Measurements from ENCODE around the gene CALD1.

CALD1 gene

DNA sequence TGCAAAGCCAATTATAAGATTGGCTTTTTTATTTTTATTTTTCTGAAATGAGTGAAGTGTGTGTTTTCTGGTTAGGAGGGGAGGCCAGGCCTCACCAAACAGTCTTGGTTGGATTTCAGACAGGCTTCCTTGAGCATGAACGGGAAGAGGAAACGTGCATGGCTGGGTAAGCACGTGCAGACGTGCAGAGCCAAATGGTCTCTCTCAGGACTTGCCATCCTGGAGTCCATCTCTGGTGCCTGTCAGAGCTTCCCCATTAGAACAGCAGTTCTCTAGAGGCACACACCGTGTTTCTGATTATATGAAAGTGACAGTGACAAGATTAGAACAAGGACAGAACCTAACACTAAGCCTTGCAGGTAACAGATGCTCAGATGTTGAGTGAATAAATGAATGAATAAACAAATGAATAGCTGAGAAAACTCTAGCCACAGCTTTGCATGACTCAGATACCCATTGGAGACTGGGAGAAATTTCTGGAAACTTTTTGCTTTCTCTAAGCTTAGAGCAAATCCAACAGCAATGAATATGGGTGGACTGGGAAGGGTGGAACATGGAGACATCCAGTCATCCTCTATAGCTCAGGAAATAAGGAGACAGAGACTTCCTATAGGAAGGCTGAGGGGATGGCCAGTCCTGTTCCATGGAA, 11.8 kb upstream of the CALD1 start:
- H3K9ac ChIP-seq (ENCODE audit: low read length) = no peak overlapping the region
- no peaks in the 10 kb centered on the region for H3K36me3 ChIP-seq (ENCODE audit: control insufficient read depth, low read depth, low read length)
- H3K4me3 ChIP-seq (ENCODE audit: low read length) = no peak overlapping the region
- H3K9me3 ChIP-seq (ENCODE audit: control insufficient read depth, low read depth, low read length) = no peaks in the 10 kb centered on the region
- H3K27ac ChIP-seq (ENCODE audit: low read length) = no peak overlapping the region
- no peaks in the 10 kb centered on the region for H3K27me3 ChIP-seq (ENCODE audit: control insufficient read depth, insufficient read depth, low read length)
- H3K4me1 ChIP-seq (ENCODE audit: control insufficient read depth, low read depth, low read length) = no peaks in the 10 kb centered on the region

GRCh38 chr7:134768243-134768642, 11.2 kb upstream of the CALD1 start:
- H3K9ac ChIP-seq (ENCODE audit: low read length) = no peak overlapping the region
- no peaks in the 10 kb centered on the region for H3K27me3 ChIP-seq (ENCODE audit: control insufficient read depth, insufficient read depth, low read length)
- no peaks in the 10 kb centered on the region for H3K4me1 ChIP-seq (ENCODE audit: control insufficient read depth, low read depth, low read length)

DNA sequence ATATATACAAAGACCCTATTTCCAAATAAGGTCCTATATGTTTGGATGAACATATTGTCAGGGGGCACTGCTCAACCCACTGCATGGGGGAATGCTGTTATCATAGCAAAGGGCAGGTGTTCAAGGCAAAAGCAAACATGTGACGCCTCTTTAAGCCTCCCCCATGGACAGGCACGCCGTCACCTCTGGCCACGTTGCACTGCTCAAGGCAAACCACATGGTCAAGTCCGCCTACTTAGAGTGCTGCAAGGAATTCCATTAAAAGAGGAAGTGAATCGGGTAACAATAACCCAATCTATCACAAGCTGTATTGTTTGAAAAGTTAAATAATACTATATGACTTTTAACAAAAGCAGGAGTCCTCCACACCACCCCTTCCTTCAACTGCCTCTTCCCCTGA, 8.8 kb upstream of the CALD1 start:
- H3K4me1 ChIP-seq (ENCODE audit: control insufficient read depth, low read depth, low read length) = no peaks in the 10 kb centered on the region
- no peak overlapping the region for H3K9ac ChIP-seq (ENCODE audit: low read length)
- H3K9me3 ChIP-seq (ENCODE audit: control insufficient read depth, low read depth, low read length) = no peaks in the 10 kb centered on the region
- no peaks in the 10 kb centered on the region for H3K27me3 ChIP-seq (ENCODE audit: control insufficient read depth, insufficient read depth, low read length)
- no peak overlapping the region for H3K4me3 ChIP-seq (ENCODE audit: low read length)
- H3K27ac ChIP-seq (ENCODE audit: low read length) = no peak overlapping the region
- H3K36me3 ChIP-seq (ENCODE audit: control insufficient read depth, low read depth, low read length) = no peaks in the 10 kb centered on the region

More at GRCh38 chr7:134768243-134768642, 11.2 kb upstream of the CALD1 start:
- Histone ChIP-seq H3K27ac (ENCODE audit: low read length) (no peak overlapping the region), H3K4me3 (ENCODE audit: low read length) (no peak overlapping the region), H3K36me3 (ENCODE audit: control insufficient read depth, low read depth, low read length) (no peaks in the 10 kb centered on the region), H3K9me3 (ENCODE audit: control insufficient read depth, low read depth, low read length) (no peaks in the 10 kb centered on the region)

DNA sequence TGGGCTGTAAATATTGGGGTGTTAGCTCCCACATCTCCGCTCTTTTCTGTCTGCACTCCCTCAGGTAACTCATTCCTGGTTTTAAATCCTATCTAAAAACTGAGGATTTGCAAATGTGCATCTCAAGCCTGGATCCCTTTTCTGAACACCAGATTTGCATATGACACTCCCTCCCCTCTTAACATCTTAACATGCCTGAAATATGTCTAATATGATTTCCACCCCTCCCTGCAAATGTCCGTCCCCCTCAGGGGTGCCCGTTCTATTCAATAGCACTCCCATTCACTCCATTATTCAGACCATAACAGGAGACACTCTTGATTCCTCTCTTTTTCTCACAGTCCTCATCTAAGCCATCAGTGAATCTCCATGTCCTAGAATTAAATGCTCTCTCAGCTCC, 8.3 kb upstream of the CALD1 start:
- no peak overlapping the region for H3K4me3 ChIP-seq (ENCODE audit: low read length)
- no peak overlapping the region for H3K9ac ChIP-seq (ENCODE audit: low read length)
- H3K36me3 ChIP-seq (ENCODE audit: control insufficient read depth, low read depth, low read length) = no peaks in the 10 kb centered on the region
- no peaks in the 10 kb centered on the region for H3K27me3 ChIP-seq (ENCODE audit: control insufficient read depth, insufficient read depth, low read length)
- no peak overlapping the region for H3K27ac ChIP-seq (ENCODE audit: low read length)
- no peaks in the 10 kb centered on the region for H3K4me1 ChIP-seq (ENCODE audit: control insufficient read depth, low read depth, low read length)
- H3K9me3 ChIP-seq (ENCODE audit: control insufficient read depth, low read depth, low read length) = no peaks in the 10 kb centered on the region

- Histone ChIP-seq H3K9ac (ENCODE audit: low read length) (no peak overlapping the region), H3K4me3 (ENCODE audit: low read length) (no peak overlapping the region), H3K27ac (ENCODE audit: low read length) (no peak overlapping the region), H3K36me3 (ENCODE audit: control insufficient read depth, low read depth, low read length) (no peaks in the 10 kb centered on the region), H3K27me3 (ENCODE audit: control insufficient read depth, insufficient read depth, low read length) (no peaks in the 10 kb centered on the region), H3K4me1 (ENCODE audit: control insufficient read depth, low read depth, low read length) (no peaks in the 10 kb centered on the region), H3K9me3 (ENCODE audit: control insufficient read depth, low read depth, low read length) (no peaks in the 10 kb centered on the region)
Measured at GRCh38 chr7:134771889-134772288, 7.5 kb upstream of the CALD1 start.

DNA sequence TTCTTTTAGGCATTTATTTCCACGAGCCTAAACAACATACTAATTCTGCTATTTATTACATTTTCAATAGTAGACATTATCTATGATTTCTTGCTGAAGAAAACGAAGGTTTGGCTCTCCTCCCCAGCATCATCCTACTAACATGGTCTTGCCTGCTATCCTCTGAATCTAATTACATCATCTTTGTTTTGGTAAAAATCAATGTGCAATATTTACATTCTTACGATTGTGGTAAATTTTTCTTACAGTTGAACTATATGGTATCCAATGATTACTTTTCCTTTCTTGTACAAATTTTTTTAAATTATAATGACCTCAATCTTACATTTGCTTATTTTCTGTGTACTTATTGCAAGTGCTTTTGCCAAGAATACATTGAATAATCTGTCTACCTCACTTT, 7.0 kb upstream of the CALD1 start:
- no peak overlapping the region for H3K27ac ChIP-seq (ENCODE audit: low read length)
- H3K9ac ChIP-seq (ENCODE audit: low read length) = no peak overlapping the region
- H3K4me1 ChIP-seq (ENCODE audit: control insufficient read depth, low read depth, low read length) = no peaks in the 10 kb centered on the region
- no peaks in the 10 kb centered on the region for H3K9me3 ChIP-seq (ENCODE audit: control insufficient read depth, low read depth, low read length)
- no peaks in the 10 kb centered on the region for H3K27me3 ChIP-seq (ENCODE audit: control insufficient read depth, insufficient read depth, low read length)
- H3K36me3 ChIP-seq (ENCODE audit: control insufficient read depth, low read depth, low read length) = no peaks in the 10 kb centered on the region
- H3K4me3 ChIP-seq (ENCODE audit: low read length) = no peak overlapping the region

- no peak overlapping the region for H3K9ac ChIP-seq (ENCODE audit: low read length)
- H3K27ac ChIP-seq (ENCODE audit: low read length) = no peak overlapping the region
- no peaks in the 10 kb centered on the region for H3K36me3 ChIP-seq (ENCODE audit: control insufficient read depth, low read depth, low read length)
- H3K27me3 ChIP-seq (ENCODE audit: control insufficient read depth, insufficient read depth, low read length) = no peaks in the 10 kb centered on the region
- peaks cover 3% of the 10 kb centered on the region for H3K4me1 ChIP-seq (ENCODE audit: control insufficient read depth, low read depth, low read length)
- H3K9me3 ChIP-seq (ENCODE audit: control insufficient read depth, low read depth, low read length) = no peaks in the 10 kb centered on the region
- H3K4me3 ChIP-seq (ENCODE audit: low read length) = no peak overlapping the region
Measured at GRCh38 chr7:134773164-134773563, 6.3 kb upstream of the CALD1 start.

DNA sequence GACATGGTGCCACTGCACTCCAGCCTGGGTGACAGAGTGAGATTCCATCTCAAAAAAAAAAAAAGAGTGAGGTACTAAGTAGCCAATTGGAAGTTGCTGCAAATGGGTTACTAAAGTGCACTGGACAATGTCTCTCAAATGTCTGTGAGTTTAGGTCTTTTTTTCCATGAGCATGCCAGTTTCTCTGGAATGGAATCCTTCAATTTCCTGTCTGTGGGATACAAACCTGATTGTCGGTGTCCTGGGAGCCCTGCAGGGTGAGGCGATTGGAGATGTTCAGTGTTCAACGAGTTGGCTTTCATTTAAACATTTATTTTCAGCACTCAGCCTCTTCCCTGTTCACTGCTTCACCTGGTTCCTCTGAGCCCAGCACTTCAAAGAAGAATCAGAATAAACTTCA, 5.3 kb upstream of the CALD1 start:
- Histone ChIP-seq H3K27ac (ENCODE audit: low read length) (no peak overlapping the region), H3K9me3 (ENCODE audit: control insufficient read depth, low read depth, low read length) (no peaks in the 10 kb centered on the region), H3K4me1 (ENCODE audit: control insufficient read depth, low read depth, low read length) (peaks cover 12% of the 10 kb centered on the region), H3K36me3 (ENCODE audit: control insufficient read depth, low read depth, low read length) (no peaks in the 10 kb centered on the region), H3K27me3 (ENCODE audit: control insufficient read depth, insufficient read depth, low read length) (no peaks in the 10 kb centered on the region), H3K9ac (ENCODE audit: low read length) (no peak overlapping the region), H3K4me3 (ENCODE audit: low read length) (no peak overlapping the region)

GRCh38 chr7:134777470-134777869, 2.0 kb upstream of the CALD1 start:
- no peak overlapping the region for H3K9ac ChIP-seq (ENCODE audit: low read length)

DNA sequence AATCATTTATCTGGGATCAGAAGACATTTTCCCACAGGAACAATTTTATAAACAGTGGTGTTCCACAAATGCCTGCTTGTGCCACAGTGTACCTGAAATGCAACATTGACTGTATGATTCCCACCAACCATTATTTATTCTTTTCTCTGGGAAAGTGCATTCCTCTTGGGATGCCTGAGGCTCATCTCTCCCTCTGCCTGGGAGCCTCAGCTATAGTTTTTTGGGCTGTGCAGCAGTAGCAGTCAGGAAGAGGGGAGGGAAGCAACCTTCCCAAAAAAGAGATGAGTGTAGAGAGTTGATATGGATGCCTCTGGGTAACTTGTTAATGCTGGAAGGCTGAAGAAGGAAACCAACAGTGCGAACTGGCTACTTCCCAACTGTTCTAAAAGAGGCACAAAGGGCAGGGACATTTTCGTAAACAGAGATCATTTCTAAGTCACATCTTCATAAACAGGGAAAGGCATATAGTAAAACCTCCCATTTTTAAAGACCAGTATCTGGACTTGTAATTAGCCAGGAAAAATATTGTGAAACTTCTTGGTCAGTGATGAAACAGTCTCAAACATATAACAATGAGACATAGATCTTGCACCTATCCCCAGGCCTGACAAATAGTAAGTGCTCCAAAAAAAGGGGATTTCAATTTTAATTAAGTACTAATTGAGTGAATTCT, 1.4 kb upstream of the CALD1 start:
- Histone ChIP-seq H3K4me3 (ENCODE audit: low read length) (no peak overlapping the region), H3K9me3 (ENCODE audit: control insufficient read depth, low read depth, low read length) (no peaks in the 10 kb centered on the region), H3K4me1 (ENCODE audit: control insufficient read depth, low read depth, low read length) (peaks cover 34% of the 10 kb centered on the region), H3K9ac (ENCODE audit: low read length) (peak overlapping the region; percentile 79), H3K36me3 (ENCODE audit: control insufficient read depth, low read depth, low read length) (no peaks in the 10 kb centered on the region), H3K27me3 (ENCODE audit: control insufficient read depth, insufficient read depth, low read length) (no peaks in the 10 kb centered on the region), H3K27ac (ENCODE audit: low read length) (no peak overlapping the region)

More at GRCh38 chr7:134777470-134777869, 2.0 kb upstream of the CALD1 start:
- Histone ChIP-seq H3K4me1 (ENCODE audit: control insufficient read depth, low read depth, low read length) (peaks cover 34% of the 10 kb centered on the region), H3K27me3 (ENCODE audit: control insufficient read depth, insufficient read depth, low read length) (no peaks in the 10 kb centered on the region), H3K36me3 (ENCODE audit: control insufficient read depth, low read depth, low read length) (no peaks in the 10 kb centered on the region), H3K9me3 (ENCODE audit: control insufficient read depth, low read depth, low read length) (no peaks in the 10 kb centered on the region), H3K4me3 (ENCODE audit: low read length) (no peak overlapping the region), H3K27ac (ENCODE audit: low read length) (no peak overlapping the region)

- Histone ChIP-seq H3K27ac (ENCODE audit: low read length) (peak overlapping the region; percentile 66), H3K4me3 (ENCODE audit: low read length) (peak overlapping the region; percentile 85), H3K9ac (ENCODE audit: low read length) (peak overlapping the region; percentile 79), H3K27me3 (ENCODE audit: control insufficient read depth, insufficient read depth, low read length) (no peaks in the 10 kb centered on the region), H3K36me3 (ENCODE audit: control insufficient read depth, low read depth, low read length) (no peaks in the 10 kb centered on the region), H3K4me1 (ENCODE audit: control insufficient read depth, low read depth, low read length) (peaks cover 34% of the 10 kb centered on the region), H3K9me3 (ENCODE audit: control insufficient read depth, low read depth, low read length) (no peaks in the 10 kb centered on the region)
Measured at GRCh38 chr7:134779741-134780065, 269 bp downstream of the CALD1 start.

GRCh38 chr7:134780166-134780828, 863 bp downstream of the CALD1 start:
- peaks cover 34% of the 10 kb centered on the region for H3K4me1 ChIP-seq (ENCODE audit: control insufficient read depth, low read depth, low read length)
- H3K27ac ChIP-seq (ENCODE audit: low read length) = peak overlapping the region; percentile 66

More at GRCh38 chr7:134780166-134780828, 863 bp downstream of the CALD1 start:
- Histone ChIP-seq H3K36me3 (ENCODE audit: control insufficient read depth, low read depth, low read length) (no peaks in the 10 kb centered on the region), H3K9me3 (ENCODE audit: control insufficient read depth, low read depth, low read length) (no peaks in the 10 kb centered on the region), H3K9ac (ENCODE audit: low read length) (peak overlapping the region; percentile 79), H3K4me3 (ENCODE audit: low read length) (peak overlapping the region; percentile 85), H3K27me3 (ENCODE audit: control insufficient read depth, insufficient read depth, low read length) (no peaks in the 10 kb centered on the region)

Measured in iPS-18a (cell line).